ENCODE measurements around the gene C1QL1.
A peak's percentile ranks its signal among the peaks of the same experiment; 100 is the strongest.
"Not testable (repeated sequence)": the region's sequence is repeated elsewhere in the genome, so short reads cannot be mapped to it uniquely, and the experiment has no call there.

C1QL1 gene

GRCh38 chr17:44965481-44966234 lies 2.4 kb downstream of the C1QL1 start:
- no peak for DNase-seq (ENCODE audit: low read depth in 2 of 3, low spot score in 2 of 3)

- no peak for DNase-seq (ENCODE audit: low read depth in 2 of 3, low spot score in 2 of 3)
Observed at GRCh38 chr17:44961921-44962350, 6.2 kb downstream of the C1QL1 start.

DNA sequence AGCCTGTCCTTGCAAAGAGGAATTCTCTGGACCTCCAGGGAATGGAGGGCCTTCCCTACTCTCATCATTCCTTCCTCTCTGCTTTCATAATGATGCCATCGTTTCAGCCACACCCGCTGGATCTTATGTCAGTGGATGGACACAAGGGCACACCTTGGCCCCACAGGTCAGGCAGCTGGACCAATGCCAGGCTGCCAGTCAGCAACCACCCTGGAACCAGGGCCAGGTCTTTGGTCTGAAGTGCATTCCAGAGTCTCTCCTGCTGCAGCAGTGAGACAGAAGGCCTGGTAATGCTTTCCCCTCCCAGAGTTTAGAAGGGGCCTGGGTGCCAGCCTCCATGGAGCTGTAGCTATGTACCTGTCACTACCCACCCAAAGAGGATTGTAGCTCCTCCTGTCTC lies 7.4 kb downstream of the C1QL1 start:
- DNase-seq (ENCODE audit: low read depth in 2 of 3, low spot score in 2 of 3) = no peak

DNA sequence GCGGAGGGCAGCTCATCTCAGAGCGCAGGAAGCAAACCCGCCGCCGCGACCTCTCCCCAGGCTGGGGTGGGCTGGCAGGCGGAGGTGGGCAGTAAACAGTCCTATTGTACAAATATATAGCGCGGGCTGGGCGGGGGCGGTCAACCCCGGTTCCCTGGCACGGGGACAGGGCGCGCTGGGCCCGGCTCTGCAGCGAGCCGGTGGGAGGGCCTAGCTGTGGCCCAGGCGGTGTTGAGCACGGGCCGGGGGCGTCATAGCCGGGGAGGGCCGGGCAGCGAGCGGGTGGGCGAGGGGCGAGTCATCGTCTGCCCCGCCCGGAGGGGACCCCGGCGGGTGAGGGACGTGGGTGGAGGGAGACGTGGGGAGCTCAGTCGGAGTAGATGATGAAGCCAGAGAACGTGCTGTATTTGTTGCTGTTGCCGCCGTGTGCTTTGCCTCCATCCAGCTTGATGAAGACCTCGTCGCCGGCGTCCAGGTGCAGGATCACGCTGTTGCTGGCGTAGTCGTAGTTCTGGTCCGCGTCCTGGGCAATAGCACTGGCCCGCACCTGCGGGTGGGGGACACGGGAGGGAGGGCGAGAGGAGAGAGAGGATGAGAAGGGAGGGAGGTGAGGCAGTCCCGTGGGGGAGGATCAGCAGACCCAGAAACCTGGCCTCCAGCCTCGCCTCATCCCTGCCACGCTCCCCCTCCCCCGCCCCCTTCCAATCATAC lies 8.1 kb downstream of the C1QL1 start:
- DNase-seq (ENCODE audit: low read depth in 2 of 3, low spot score in 2 of 3) = no peak

GRCh38 chr17:44956998-44957981 lies 10.8 kb downstream of the C1QL1 start:
- DNase-seq (ENCODE audit: low read depth in 2 of 3, low spot score in 2 of 3) = no peak

- no peak for DNase-seq (ENCODE audit: low read depth in 2 of 3, low spot score in 2 of 3)
Observed at GRCh38 chr17:44955674-44956425, 12.3 kb downstream of the C1QL1 start.

GRCh38 chr17:44952946-44953475 lies 15.1 kb downstream of the C1QL1 start:
- DNase-seq (ENCODE audit: low read depth in 2 of 3, low spot score in 2 of 3) = no peak

DNA sequence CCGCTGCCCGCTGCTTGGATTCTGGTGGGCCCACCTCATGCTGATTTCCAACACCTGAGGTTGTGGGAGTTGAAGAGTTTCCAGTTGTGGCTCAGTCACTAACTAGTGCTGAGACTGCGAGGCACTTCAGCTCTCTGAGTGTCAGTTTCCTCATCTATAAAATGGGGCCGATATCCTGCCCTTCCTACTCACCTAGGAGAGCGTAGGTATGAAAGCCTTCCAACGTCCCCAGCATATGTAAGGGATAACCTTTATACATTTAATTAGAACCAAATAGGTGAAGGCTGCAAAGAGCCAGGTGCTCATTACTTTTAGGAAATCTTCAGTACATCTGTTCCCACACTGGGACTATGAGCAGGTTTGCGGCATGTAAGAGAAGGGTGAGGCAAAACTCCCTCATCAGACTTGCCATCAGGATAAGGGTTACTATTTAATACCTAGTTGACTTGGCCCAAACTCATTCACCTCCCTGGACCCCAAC lies 19.7 kb downstream of the C1QL1 start:
- no peak for DNase-seq (ENCODE audit: low read depth in 2 of 3, low spot score in 2 of 3)

DNA sequence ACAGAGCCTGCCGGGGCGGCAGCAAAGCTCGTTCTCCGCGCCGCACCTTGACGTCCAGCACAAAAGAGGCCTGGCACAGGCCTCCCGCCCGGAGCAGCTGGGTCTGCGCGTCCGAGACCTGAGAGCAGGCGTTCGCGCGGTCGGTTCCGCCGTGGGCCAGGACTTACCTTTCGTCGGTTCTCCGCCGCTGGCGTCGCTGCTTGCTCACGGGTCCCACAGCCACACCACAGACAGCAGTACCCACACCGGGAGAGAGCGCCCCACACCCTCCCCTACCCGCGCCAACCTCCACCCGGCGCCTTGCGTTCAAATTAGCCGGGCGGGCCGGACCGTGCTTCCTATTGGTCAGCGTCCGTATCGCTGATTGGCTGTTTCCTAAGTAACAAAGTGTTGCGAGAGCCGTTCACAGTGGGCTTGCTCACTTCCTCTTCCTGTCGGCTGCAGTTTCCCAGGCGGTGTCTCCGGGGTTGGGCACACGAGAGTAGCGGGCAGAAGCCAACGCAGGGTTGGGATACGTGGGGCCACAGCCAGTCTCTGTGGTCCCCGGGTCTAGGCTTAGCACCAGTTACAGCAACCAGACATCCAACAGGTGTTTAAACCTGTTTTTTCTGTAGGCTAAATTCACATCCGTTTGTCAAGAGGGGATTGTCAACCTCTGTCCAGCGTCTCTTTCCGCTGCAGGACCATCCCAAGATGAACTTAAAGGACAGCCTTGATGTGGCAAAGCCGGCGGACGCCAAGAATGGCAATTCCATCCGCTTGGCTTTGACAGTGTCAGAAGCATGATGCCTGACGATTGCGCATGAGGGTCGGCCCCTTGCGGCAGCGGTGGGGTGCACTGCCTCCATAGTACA lies 20.4 kb downstream of the C1QL1 start, which contains the start of gene KIF18B:
KIF18B (minus strand) TSS at position 313 of the 854 bp plus-strand sequence. CDS start 11,429 bp downstream, outside the sequence.
- peak; percentile 75 to 89 (median 81) for DNase-seq (ENCODE audit: low read depth in 2 of 3, low spot score in 2 of 3)

- DNase-seq (ENCODE audit: low read depth in 2 of 3, low spot score in 2 of 3) = not testable (repeated sequence)
Observed at GRCh38 chr17:44945652-44946051, 22.5 kb downstream of the C1QL1 start.

DNA sequence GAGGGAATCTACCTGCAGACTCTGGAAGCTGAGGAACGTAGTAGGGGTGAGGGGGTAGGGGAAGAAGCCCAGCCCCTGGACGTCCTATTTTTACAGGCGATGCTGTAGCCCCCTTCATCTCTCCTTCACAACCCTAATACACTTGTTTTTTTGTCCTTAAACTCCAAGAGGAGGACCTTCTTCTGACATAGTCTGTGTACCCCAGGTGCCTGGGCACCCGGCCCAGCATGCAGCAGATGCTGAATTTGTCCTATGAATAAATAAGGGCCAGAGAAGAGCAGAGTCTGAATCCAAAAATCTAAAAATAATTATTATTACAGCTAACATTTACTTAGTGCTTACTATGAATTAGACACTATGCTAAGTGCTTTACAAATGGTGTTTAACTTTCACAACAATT lies 25.6 kb downstream of the C1QL1 start:
- DNase-seq (ENCODE audit: low read depth in 2 of 3, low spot score in 2 of 3) = no peak

GRCh38 chr17:44941712-44942331 lies 26.3 kb downstream of the C1QL1 start:
- DNase-seq (ENCODE audit: low read depth in 2 of 3, low spot score in 2 of 3) = no peak

DNA sequence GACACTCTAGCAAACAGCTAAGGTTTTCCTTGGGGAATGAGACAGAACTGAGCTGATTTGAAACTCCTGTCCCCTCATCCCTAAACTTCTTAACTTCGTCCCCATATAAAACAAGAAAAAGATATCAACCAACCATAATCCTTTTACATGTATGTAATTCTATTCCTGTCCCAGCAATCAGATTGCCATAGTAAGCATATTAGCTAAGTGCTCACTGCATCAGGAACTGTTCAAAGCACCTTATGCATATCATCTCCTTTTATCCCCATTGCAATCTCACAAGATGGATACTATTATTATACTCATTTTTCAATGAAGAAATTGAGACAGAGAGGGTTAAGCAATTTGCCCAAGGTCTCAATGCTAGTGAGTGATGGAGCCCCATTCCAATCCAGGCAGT lies 27.3 kb downstream of the C1QL1 start:
- no peak for DNase-seq (ENCODE audit: low read depth in 2 of 3, low spot score in 2 of 3)

GRCh38 chr17:44940317-44940716 lies 27.8 kb downstream of the C1QL1 start:
- DNase-seq (ENCODE audit: low read depth in 2 of 3, low spot score in 2 of 3) = no peak

GRCh38 chr17:44935116-44935515 lies 33.0 kb downstream of the C1QL1 start:
- no peak for DNase-seq (ENCODE audit: low read depth in 2 of 3, low spot score in 2 of 3)

- DNase-seq (ENCODE audit: low read depth in 2 of 3, low spot score in 2 of 3) = no peak
Observed at GRCh38 chr17:44934745-44935105, 33.4 kb downstream of the C1QL1 start.

GRCh38 chr17:44933824-44934744 lies 34.0 kb downstream of the C1QL1 start:
- no peak for DNase-seq (ENCODE audit: low read depth in 2 of 3, low spot score in 2 of 3)

- DNase-seq (ENCODE audit: low read depth in 2 of 3, low spot score in 2 of 3) = no peak
Observed at GRCh38 chr17:44932787-44933097, 35.4 kb downstream of the C1QL1 start.
